OCI-LY7 (cell line): Measurements from ENCODE around the gene TMIGD2. TPM values are rescaled to one million over a fixed set of nuclear protein-coding genes. Genes with fewer than 3 reads are reported as not detected.

Source experiments
- BruUV-seq: library from RNA; stranded (reverse); fragments of 400-500 nt; replicated peaks from 2 replicates; lab custom pipeline; 2021; lab: Mats Ljungman, UMichigan
- CTCF ChIA-PET: fragments of 300-600 bp; sonication (Branson Sonifier 250); formaldehyde crosslinking; loops from one replicate; lab custom pipeline; 2022; ENCODE audit warnings: antibody characterized with exemption; ENCODE audit not compliant: unreplicated experiment; lab: Charles Lee
- POLR2A ChIA-PET: fragments of 300-600 bp; sonication (Branson Sonifier 250); formaldehyde crosslinking; loops from one replicate; lab custom pipeline; 2022; ENCODE audit warnings: antibody characterized with exemption; lab: Charles Lee
- DNase-seq: peaks from one replicate; pipeline ENCODE4 v3.0.0-alpha.2; 2015; ENCODE audit warnings: low spot score
- H2AFZ ChIP-seq: fragments of 200-600 bp; sonication (generic), shearing (Covaris generic); 2 replicates; pipeline ENCODE4 v1.6.1; 2014; ENCODE audit warnings: mild to moderate bottlenecking, antibody characterized with exemption, low read length, moderate library complexity
- H3K27ac ChIP-seq: fragments of 200-600 bp; sonication (generic); 2 replicates; pipeline ENCODE4 v1.5.1; 2014; ENCODE audit warnings: mixed run types, low read depth, mild to moderate bottlenecking, moderate library complexity, low read length, inconsistent platforms; ENCODE audit not compliant: poor library complexity, severe bottlenecking
- H3K36me3 ChIP-seq: fragments of 200-600 bp; sonication (generic); 2 replicates; pipeline ENCODE4 v1.6.1; 2014; ENCODE audit warnings: mild to moderate bottlenecking, antibody characterized with exemption, low read length, moderate library complexity, mixed read lengths; ENCODE audit not compliant: insufficient read depth
- H3K4me1 ChIP-seq: fragments of 200-600 bp; sonication (generic); 2 replicates; pipeline ENCODE4 v1.5.1; 2014; ENCODE audit warnings: mild to moderate bottlenecking, low read length; ENCODE audit not compliant: insufficient read depth, poor library complexity, severe bottlenecking
- H3K4me2 ChIP-seq: fragments of 200-600 bp; sonication (generic); 2 replicates; pipeline ENCODE4 v1.6.1; 2014; ENCODE audit warnings: mild to moderate bottlenecking, low read length
- H3K4me3 ChIP-seq: fragments of 200-600 bp; sonication (generic); 2 replicates; pipeline ENCODE4 v1.5.1; 2014; ENCODE audit warnings: mild to moderate bottlenecking, low read depth, low read length; ENCODE audit not compliant: poor library complexity, severe bottlenecking
- H3K79me2 ChIP-seq: fragments of 200-600 bp; sonication (generic); 2 replicates; pipeline ENCODE4 v1.6.1; 2016; ENCODE audit warnings: low read depth, mild to moderate bottlenecking, low read length, moderate library complexity, mixed read lengths; ENCODE audit not compliant: insufficient read depth
- H3K9me2 ChIP-seq: fragments of 200-600 bp; sonication (generic); 2 replicates; pipeline ENCODE4 v1.6.1; 2016; ENCODE audit warnings: mild to moderate bottlenecking, low read length, mixed read lengths; ENCODE audit not compliant: insufficient read depth
- H3K9me3 ChIP-seq: fragments of 200-600 bp; sonication (generic); 2 replicates; pipeline ENCODE4 v1.6.1; 2014; ENCODE audit warnings: mild to moderate bottlenecking, mixed run types, low read length, mixed read lengths
- H4K20me1 ChIP-seq: fragments of 200-600 bp; sonication (generic); 2 replicates; pipeline ENCODE4 v1.6.1; 2014; ENCODE audit warnings: mild to moderate bottlenecking, antibody characterized with exemption, low read length, moderate library complexity, mixed read lengths; ENCODE audit not compliant: insufficient read depth
- CTCF ChIP-seq: fragments of 200-600 bp; sonication (generic); conservative IDR thresholded peaks from 2 replicates; pipeline ENCODE4 v1.5.1; 2014; ENCODE audit warnings: mild to moderate bottlenecking, antibody characterized with exemption, low read length, moderate library complexity, mixed read lengths
- EZH2phosphoT487 ChIP-seq: fragments of 200-600 bp; sonication (generic); IDR thresholded peaks from 2 replicates; pipeline ENCODE4 v1.6.1; 2018; ENCODE audit warnings: low read depth, borderline replicate concordance, mild to moderate bottlenecking, mixed run types, antibody characterized with exemption, low read length, moderate library complexity, mixed read lengths
- intact Hi-C: fragments of 100-400 bp; cut with micrococcal nuclease; formaldehyde crosslinking; loops from one replicate; pipeline ENCODE4 v1.10.0; 2022; ENCODE audit not compliant: unreplicated experiment
- total RNA-seq, 2 experiments: library from RNA; depleted of rRNA in 1 of 2; stranded (reverse); fragments of >200 nt in 1 of 2; shearing (Covaris generic) in 1 of 2; gene quantifications; 2 replicates each; pipeline ENCODE4 v1.2.3, GENCODE V29; 2014 to 2022

The TMIGD2 gene
- total RNA-seq, 2 experiments from 2014 or later = 0.44 to 2.7 TPM

GRCh38 chr19:4326837-4327251 lies 24.7 kb upstream of the TMIGD2 start:
- Histone ChIP-seq H3K4me1 (peaks cover 8% of the 10 kb centered on the region), H2AFZ (no peak overlapping the region), H3K9me3 (no peaks in the 10 kb centered on the region), H3K4me2 (peak overlapping the region; percentile 25; the same call in 1 of the 2 replicates), H3K27ac (no peak overlapping the region), H3K9me2 (no peaks in the 10 kb centered on the region), H3K36me3 (no peaks in the 10 kb centered on the region), H3K4me3 (no peak overlapping the region), H3K79me2 (no peaks in the 10 kb centered on the region), H4K20me1 (no peaks in the 10 kb centered on the region)
- CTCF ChIA-PET = no interaction called here
- TF ChIP-seq CTCF (no peak), EZH2phosphoT487 (no peak)
- no TSS peak for BruUV-seq
- POLR2A ChIA-PET = no interaction called here
- no peak for DNase-seq
- intact Hi-C loops = no loop called here

- TF ChIP-seq CTCF = no peak
- TF ChIP-seq EZH2phosphoT487 = no peak
- BruUV-seq = no TSS peak
- Histone ChIP-seq H3K36me3 (no peaks in the 10 kb centered on the region), H2AFZ (no peak overlapping the region), H4K20me1 (no peaks in the 10 kb centered on the region), H3K4me1 (peaks cover 8% of the 10 kb centered on the region), H3K4me3 (no peak overlapping the region), H3K79me2 (no peaks in the 10 kb centered on the region), H3K4me2 (no peak overlapping the region), H3K9me3 (no peaks in the 10 kb centered on the region), H3K9me2 (no peaks in the 10 kb centered on the region), H3K27ac (no peak overlapping the region)
- ChIA-PET CTCF (no interaction called here), POLR2A (no interaction called here)
- intact Hi-C loops = no loop called here
- no peak for DNase-seq
Measured at GRCh38 chr19:4326215-4326836, 24.1 kb upstream of the TMIGD2 start.

- intact Hi-C loops = no loop called here
- Histone ChIP-seq H3K27ac (no peak overlapping the region), H3K4me3 (no peak overlapping the region), H4K20me1 (no peaks in the 10 kb centered on the region), H3K4me2 (no peak overlapping the region), H3K4me1 (peaks cover 8% of the 10 kb centered on the region), H3K36me3 (no peaks in the 10 kb centered on the region), H2AFZ (no peak overlapping the region), H3K9me3 (0 out of 2 replicates have a peak, but pooled peaks cover 8% of the 10 kb centered on the region), H3K9me2 (no peaks in the 10 kb centered on the region), H3K79me2 (no peaks in the 10 kb centered on the region)
- no peak for DNase-seq
- POLR2A ChIA-PET = no interaction called here
- BruUV-seq = no TSS peak
- no peak for TF ChIP-seq EZH2phosphoT487
- no peak for TF ChIP-seq CTCF
- CTCF ChIA-PET = no interaction called here
Measured at GRCh38 chr19:4324228-4324627, 22.0 kb upstream of the TMIGD2 start.
